GM18498 (cell line): ENCODE measurements around the gene SAV1.

Source experiments
- ATAC-seq: cut with Tn5 transposase; IDR thresholded peaks from one replicate; pipeline ENCODE4 v1.9.1; 2021; ENCODE audit warnings: mild to moderate bottlenecking, moderate library complexity; ENCODE audit not compliant: unreplicated experiment

The SAV1 gene

GRCh38 chr14:50610465-50610864, 57.6 kb downstream of the SAV1 start:
- ATAC-seq = no peak

DNA sequence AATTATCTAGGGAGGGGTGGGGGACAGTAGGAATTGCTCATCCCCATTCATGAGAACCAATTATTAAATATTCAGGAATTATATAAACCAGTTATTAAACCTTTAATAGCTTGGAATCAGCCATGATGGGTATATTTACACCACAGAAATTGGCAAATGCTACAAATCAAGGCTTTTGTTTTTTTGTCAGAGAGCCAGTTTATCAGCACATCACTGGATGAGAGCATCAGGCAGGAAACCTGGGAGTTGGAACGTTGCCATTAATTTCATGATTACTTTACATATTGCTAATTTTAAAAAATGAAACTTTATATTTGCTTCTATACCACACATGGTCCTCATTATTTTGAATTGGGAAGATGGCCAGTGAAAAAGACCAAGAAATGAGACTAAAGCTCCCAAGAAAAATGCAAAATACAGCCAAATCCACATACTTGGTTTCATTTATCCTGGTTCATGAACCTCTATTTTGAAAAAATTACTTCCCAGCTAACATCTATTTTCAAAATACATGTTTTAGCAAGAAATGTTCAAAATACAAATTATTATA, 59.7 kb downstream of the SAV1 start:
- ATAC-seq = no peak

DNA sequence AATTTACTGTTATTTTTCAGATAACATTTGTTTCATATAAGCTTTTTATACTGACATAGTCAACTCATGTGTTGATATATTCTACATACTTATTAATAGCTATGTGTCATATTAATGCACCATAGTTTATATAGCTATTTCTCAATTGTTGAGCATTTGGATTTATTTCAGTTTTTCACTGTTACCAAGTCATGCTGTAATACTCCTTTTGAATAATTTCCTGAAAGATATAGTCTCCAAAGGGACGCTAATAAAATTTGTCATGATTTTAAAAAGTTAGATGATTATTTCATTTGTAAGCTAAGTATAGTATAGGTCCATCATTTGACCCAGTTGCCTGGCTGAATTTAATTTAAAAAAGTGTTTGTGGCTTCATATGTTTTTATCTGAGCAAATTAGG, 60.3 kb downstream of the SAV1 start:
- ATAC-seq = no peak

- no peak for ATAC-seq
Measured at GRCh38 chr14:50607181-50607580, 60.9 kb downstream of the SAV1 start.

DNA sequence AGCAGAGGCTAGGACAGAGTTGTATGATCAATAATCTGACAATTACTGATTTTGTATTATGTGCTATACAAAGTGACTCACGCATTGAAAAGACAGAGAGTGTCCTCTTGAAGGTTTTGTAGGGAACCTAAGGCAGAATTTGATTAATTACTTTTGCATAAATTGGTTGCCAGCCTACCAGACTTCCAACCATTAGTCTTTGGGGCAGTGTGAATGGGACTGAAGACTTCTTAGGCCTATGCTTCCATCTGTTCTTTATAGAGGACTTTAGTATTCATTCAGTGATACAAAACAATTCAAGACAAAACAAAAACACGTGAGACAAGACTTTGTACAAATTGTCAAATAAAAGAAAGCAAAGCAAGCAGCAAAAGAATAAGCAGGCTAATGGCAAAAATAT, 61.6 kb downstream of the SAV1 start:
- ATAC-seq = no peak

GRCh38 chr14:50605766-50606165, 62.3 kb downstream of the SAV1 start:
- ATAC-seq = no peak

DNA sequence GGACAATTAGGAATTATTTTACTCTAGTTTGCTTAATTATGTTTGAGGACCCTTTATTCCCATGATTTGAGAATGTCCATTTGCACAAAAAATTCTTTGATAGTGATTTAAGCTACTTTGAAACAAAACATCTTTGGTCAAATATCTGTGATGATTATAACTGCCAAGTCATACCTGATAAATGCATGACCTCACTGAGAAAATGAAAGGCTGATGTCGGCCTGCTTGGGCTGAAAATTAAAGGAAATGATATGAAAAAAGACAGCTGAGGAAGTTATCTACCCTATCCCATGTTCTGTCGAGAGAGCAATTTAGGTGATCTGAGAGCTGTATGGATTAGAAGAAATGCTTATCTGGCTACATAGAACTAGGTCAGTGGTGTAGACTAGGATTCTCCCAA, 64.5 kb downstream of the SAV1 start:
- no peak for ATAC-seq

DNA sequence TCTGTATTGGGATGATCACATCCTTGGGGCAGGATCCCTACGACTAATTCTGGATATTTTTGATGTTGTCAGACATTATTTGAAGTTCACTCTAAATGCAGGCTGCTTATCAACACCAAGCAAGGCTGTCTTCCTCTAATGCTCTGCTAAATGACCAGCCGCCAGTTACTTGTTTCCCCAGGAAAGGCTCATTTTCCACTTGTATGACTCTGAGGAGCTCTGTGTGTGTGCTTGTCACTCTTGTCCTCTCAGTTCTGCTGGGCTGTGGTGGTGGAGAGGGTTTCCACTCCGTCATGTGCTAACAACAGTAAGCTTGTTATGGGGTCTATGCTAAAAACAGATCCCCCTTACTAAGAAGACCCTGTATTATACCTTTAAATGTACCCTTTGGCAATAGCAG, 66.1 kb downstream of the SAV1 start:
- no peak for ATAC-seq

DNA sequence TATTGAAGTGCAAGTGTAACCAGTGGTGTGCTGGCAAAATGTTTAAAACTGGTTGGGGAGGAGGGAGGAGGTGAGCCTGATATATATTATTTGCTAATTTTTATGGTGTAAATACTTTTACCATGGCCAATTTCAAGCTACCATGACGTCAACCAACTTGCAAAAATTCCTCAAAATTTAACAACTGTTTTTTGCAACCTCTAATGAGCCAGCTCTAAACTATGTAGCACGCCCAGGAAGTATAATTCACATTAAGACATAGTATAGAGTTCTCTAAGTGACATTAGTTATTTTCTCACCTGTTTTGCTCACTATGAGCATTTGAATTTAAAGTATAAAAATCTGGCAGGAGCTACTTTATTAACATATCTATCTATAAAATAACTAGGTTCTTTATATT, 66.7 kb downstream of the SAV1 start:
- ATAC-seq = no peak

GRCh38 chr14:50600849-50601248, 67.3 kb downstream of the SAV1 start:
- no peak for ATAC-seq

DNA sequence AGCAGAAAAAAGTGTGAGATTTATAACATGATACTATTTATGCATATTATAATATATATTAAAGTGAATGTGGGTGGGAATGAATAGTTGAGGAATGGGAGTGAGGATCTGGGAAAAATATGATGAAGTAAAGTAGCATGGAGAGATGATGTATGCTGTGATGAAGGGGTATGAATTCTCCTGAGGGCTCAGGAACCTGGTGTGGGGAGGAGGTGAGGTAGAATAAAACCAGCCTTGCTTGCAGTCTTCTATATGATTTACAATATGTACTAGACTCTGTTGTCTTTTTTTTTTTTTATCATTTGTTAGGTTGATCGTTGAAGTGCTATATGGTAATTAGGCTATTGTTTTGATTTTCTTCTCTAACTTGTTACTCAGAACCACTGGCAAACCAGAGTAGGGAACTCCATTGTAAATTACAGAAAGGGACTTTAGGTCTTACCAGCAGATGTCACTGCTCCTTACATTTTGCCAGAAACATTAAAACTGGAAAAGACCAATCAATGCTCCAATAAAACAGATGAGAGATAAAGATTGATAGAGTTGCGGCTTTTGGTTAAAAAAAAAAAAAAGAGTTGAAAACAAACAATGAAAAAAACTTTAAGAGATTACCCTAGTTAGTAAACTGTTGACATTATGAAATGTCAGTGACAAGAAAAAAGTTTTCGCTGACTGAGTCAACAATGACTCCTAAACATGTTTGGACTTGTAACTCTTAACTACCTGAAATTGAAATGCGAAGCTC, 68.2 kb downstream of the SAV1 start:
- ATAC-seq = no peak

DNA sequence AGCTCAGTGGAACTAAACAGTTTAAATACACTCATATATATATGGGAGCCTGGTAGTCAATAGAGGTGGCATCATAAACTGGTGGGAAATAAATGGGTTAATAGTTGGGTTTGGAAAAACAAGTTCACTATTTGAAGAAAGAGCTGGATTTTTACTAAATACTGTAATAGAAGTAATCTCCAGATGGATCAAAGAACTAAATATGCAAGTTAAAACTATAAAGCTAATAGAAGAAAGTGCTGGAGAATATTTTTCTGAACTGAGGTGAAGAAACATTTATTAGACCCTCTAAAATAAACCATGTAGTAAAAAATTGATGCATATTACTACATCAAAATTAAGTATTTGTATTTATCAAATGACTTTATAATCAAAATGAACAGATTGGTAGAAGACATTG, 69.3 kb downstream of the SAV1 start:
- no peak for ATAC-seq

GRCh38 chr14:50594577-50595316, 73.4 kb downstream of the SAV1 start:
- ATAC-seq = no peak

- ATAC-seq = no peak
Measured at GRCh38 chr14:50590464-50590863, 77.6 kb downstream of the SAV1 start.
